Duodenal mucosa (tissue), 2 donors: ENCODE results near the gene BOD1.

Experiments used
- H3K27ac ChIP-seq: one replicate; pipeline ENCODE4 v1.7.0; 2013; ENCODE audit warnings: low read depth, low read length
- H3K27me3 ChIP-seq, 2 donors: one replicate each; pipeline ENCODE4 v1.7.0; 2013; ENCODE audit warnings: low read length in 2 of 2, control low read depth in 1 of 2; ENCODE audit not compliant: insufficient read depth in 2 of 2, control insufficient read depth in 1 of 2
- H3K36me3 ChIP-seq, 2 donors: one replicate each; pipeline ENCODE4 v1.7.0; 2013; ENCODE audit warnings: low read length in 2 of 2, control low read depth in 1 of 2; ENCODE audit not compliant: insufficient read depth in 2 of 2, control insufficient read depth in 1 of 2
- H3K4me1 ChIP-seq, 2 donors: one replicate each; pipeline ENCODE4 v1.7.0; 2013; ENCODE audit warnings: low read length in 2 of 2, control low read depth in 1 of 2; ENCODE audit not compliant: insufficient read depth in 2 of 2, control insufficient read depth in 1 of 2
- H3K4me3 ChIP-seq, 2 donors: one replicate each; pipeline ENCODE4 v1.7.0; 2013; ENCODE audit warnings: low read length in 2 of 2, low read depth in 1 of 2
- H3K9ac ChIP-seq, 2 donors: one replicate each; pipeline ENCODE4 v1.7.0; 2013; ENCODE audit warnings: low read length in 2 of 2, low read depth in 1 of 2
- H3K9me3 ChIP-seq, 2 donors: one replicate each; pipeline ENCODE4 v1.7.0; 2013; ENCODE audit warnings: low read length in 2 of 2, control low read depth in 1 of 2; ENCODE audit not compliant: control insufficient read depth in 1 of 2

The BOD1 gene

DNA sequence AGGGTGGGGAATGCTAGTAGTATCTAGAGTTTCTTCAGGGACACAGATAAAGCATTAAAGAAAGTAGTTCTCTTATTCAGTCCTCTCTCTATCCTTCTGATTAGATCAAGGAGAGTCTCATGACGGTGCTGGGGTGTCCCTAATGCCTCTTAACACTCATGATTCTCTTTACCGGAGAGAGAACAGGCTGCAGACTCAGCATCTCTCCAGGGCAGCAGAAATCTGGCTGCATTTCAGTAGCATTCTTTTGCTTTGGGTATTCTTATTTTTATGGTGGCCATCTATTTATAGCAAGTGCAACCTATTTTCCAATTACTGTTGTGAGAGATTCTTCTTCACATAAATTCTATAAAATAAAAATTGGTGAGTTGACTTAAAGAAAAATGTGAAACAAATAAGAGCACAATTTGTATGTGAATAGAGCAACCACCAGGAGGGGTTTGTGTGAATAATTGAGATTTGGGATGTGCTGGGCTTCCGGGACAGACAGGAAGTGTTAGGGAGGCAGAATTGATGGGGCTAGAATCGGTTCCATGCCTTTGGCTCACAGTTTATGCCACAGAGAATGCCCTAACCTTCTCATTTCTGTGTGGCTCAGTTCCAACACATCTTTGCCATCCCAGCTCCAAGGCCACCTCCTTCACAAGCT is 23.8 kb upstream of the BOD1 start:
- H3K27ac ChIP-seq, result no peak overlapping the region
- H3K4me3 ChIP-seq, result no peak overlapping the region
- no peaks in the 10 kb centered on the region for H3K4me1 ChIP-seq
- no peaks in the 10 kb centered on the region for H3K9me3 ChIP-seq
- H3K36me3 ChIP-seq, result no peaks in the 10 kb centered on the region
- no peak overlapping the region for H3K9ac ChIP-seq
- H3K27me3 ChIP-seq, result no peaks in the 10 kb centered on the region

DNA sequence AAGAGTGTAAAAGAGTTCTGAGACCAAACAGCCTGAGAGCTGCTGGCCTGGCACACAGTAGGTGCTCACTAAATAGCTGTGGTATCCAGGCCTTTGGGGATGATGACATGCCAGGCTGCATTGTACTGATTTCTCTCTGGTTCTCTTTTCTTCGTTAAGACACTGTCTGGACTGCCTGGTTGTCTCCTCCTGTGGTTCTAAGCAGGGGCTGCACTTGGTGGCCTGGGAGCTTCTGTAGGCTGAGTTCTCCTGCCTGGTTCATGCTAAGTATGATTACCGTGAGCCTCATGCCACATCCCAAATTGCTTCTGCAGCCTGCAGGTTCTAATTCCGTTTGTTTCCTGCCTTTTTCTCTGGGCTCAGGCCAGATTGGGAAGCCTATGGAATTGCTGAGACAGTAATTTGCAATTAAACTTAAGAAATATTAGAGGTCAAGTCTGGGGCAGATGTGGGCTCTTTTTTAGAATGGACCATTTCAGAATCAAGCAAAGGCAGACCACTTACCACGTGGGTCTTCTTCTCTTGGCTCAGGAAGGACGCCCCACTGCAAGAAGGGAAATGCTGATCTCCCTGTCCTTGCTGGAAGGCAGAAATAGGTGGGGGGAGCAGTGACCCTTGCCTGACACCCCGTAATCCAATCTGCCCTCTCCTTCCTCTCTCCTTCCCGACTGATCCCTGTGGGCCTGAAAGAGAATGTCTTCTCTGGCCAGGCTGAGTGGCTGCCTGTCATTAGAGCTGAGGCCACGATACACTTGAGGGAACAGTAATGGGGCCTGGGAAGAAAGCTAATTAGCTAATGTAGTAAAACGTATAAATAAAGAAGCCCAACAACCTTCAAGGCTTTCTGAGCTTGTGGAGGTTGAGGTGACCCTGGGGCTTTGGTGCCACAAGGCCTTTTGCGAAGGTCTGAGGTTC is 21.9 kb upstream of the BOD1 start:
- no peak overlapping the region for H3K4me3 ChIP-seq
- no peaks in the 10 kb centered on the region for H3K27me3 ChIP-seq
- H3K9ac ChIP-seq, result no peak overlapping the region
- no peak overlapping the region for H3K27ac ChIP-seq
- no peaks in the 10 kb centered on the region for H3K4me1 ChIP-seq
- no peaks in the 10 kb centered on the region for H3K9me3 ChIP-seq
- H3K36me3 ChIP-seq, result no peaks in the 10 kb centered on the region

DNA sequence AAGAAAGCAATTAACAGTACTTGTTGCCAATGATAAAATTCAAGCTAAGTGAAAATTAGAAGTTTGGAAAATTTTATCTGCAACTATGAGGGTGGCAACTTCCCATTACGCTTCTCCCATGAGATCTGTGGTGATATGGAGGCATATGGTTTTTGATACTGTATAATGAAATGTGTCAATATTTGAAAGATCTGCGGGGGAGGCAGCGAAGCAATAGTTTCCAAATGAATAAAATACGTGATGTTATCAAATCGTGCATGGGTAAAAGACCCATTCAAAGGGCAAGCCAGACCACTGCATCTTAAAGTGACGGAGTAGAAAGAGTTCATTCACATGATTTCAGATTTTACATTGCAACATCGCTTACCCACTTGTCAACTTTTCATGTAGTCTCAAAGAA is 20.9 kb upstream of the BOD1 start:
- H3K4me1 ChIP-seq, result no peaks in the 10 kb centered on the region
- H3K9me3 ChIP-seq, result no peaks in the 10 kb centered on the region
- no peaks in the 10 kb centered on the region for H3K27me3 ChIP-seq
- no peak overlapping the region for H3K27ac ChIP-seq
- H3K36me3 ChIP-seq, result no peaks in the 10 kb centered on the region
- no peak overlapping the region for H3K9ac ChIP-seq
- no peak overlapping the region for H3K4me3 ChIP-seq

DNA sequence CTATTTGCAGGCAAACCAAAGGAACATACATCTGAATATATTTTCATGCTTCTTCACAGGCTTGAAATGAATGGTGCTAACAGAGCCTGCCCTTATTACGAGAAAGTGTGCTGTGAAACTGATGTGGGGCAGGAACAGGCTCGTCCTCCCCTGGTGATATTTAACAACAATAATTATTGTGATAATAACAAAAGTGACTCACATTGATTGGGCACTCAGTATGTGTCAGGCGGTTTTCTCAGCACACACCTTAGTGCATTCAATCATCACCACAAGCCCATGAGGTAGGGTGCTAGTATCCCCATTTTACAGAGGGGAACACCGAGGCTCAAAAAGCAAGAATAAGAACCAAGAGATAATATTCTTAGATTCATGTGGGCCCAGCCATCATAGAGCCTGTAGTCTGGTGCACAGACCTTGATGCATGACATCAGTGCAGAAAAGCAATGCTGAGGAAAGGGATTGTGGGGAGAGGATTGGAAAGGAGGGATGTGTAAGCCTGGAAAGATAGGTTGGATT is 18.1 kb upstream of the BOD1 start:
- no peak overlapping the region for H3K27ac ChIP-seq
- H3K36me3 ChIP-seq, result no peaks in the 10 kb centered on the region
- H3K9me3 ChIP-seq, result no peaks in the 10 kb centered on the region
- H3K4me3 ChIP-seq, result no peak overlapping the region
- no peaks in the 10 kb centered on the region for H3K4me1 ChIP-seq
- H3K9ac ChIP-seq, result no peak overlapping the region
- peaks cover 0 to 6% of the 10 kb centered on the region in 2 donors for H3K27me3 ChIP-seq

DNA sequence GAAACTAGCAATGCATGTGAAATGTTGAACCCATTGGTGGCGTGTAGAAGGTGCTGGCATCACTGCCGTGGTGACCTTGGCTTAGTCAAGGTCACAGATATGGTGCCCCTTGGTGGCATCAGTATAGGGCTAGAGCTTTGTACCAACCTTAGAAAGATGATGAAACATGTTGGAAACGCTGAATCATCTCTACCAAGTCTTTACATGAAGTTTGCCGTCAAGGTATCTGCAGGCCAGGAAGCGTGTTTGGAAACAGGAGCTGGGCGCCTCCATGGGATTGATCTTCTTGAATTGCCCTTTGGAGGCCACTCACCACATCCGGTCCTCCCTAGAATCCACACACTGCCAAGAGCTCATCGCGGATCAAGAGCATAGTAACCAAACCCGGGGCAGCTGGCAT is 16.9 kb upstream of the BOD1 start:
- Histone ChIP-seq H3K4me1 (no peaks in the 10 kb centered on the region), H3K27me3 (peaks cover 0 to 6% of the 10 kb centered on the region in 2 donors), H3K36me3 (no peaks in the 10 kb centered on the region), H3K9ac (no peak overlapping the region), H3K4me3 (no peak overlapping the region), H3K9me3 (no peaks in the 10 kb centered on the region), H3K27ac (no peak overlapping the region)

DNA sequence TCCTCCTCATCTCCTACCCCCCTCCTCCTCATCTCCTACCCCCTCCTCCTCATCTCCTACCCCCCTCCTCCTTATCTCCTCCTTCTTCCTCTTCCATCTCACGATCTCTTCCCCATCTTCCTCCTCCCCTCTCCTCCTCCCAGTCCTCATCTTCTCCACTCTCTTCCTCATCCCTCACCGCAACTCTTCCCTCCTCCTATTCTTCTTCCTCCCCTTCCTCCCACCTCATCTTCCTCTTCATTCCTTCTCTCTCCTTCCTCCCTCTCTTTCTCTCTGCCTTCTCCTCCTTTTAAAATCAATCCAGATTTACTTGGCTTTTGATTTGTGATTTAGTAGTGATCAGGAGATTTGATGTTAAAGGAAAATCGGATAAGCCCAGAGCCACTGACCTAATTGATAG is 15.0 kb upstream of the BOD1 start:
- Histone ChIP-seq H3K4me3 (no peak overlapping the region), H3K36me3 (no peaks in the 10 kb centered on the region), H3K9me3 (no peaks in the 10 kb centered on the region), H3K9ac (no peak overlapping the region), H3K27me3 (peaks cover 0 to 6% of the 10 kb centered on the region in 2 donors), H3K4me1 (no peaks in the 10 kb centered on the region), H3K27ac (no peak overlapping the region)

DNA sequence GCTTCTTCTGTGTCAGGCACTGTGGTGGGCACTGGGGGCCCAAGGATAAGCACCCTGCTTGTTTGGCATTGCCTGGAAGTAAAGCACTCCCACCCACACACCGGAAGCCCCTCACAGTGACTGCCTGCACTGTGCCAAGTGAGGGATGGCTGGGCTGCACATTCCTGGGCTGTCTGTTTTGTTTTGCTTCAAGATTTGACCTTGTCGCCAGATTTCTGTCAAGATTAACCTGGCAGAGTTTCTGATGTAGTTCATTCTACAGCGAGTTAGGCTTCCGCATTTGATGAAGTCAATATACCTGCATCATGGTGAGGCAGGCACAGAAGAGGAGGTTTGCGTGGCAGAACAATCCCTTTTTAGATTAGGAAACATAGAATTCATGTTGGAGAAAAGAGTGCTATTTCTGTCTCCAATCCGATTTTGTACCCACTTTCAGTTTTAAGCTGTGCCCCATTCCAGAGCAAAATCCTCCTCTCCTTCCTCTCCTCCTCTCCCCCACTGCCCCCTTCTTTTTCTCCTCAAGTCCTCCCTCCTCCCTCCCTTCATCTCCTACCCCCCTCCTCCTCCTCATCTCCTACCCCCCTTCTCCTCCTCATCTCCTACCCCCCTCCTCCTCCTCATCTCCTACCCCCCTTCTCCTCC is 14.4 kb upstream of the BOD1 start:
- H3K36me3 ChIP-seq, result no peaks in the 10 kb centered on the region
- H3K9ac ChIP-seq, result no peak overlapping the region
- no peak overlapping the region for H3K4me3 ChIP-seq
- no peaks in the 10 kb centered on the region for H3K9me3 ChIP-seq
- no peak overlapping the region for H3K27ac ChIP-seq
- H3K27me3 ChIP-seq, result peaks cover 0 to 6% of the 10 kb centered on the region in 2 donors
- no peaks in the 10 kb centered on the region for H3K4me1 ChIP-seq

DNA sequence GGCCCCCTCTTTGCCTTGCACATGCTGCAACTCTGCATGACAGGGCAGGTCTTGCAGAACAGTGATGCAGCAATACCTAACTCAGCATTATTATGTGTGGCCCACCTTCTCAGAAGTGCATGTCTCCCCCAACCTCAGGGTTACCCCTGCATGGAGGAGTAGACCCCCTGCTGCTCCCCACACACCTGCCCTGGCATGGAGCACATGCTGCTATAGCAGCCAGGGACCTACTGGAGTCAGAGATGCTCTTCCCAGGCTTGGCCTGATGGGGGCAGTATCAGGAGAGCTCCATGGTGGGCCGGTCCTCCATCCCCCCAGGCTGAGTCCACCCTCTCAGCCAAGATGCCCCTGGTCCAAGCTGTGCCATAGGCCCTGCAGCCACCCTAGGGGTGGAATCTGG is 13.2 kb upstream of the BOD1 start:
- Histone ChIP-seq H3K4me1 (peaks cover 0 to 3% of the 10 kb centered on the region in 2 donors), H3K9me3 (no peaks in the 10 kb centered on the region), H3K4me3 (no peak overlapping the region), H3K27ac (no peak overlapping the region), H3K9ac (no peak overlapping the region), H3K27me3 (peaks cover 0 to 6% of the 10 kb centered on the region in 2 donors), H3K36me3 (no peaks in the 10 kb centered on the region)

DNA sequence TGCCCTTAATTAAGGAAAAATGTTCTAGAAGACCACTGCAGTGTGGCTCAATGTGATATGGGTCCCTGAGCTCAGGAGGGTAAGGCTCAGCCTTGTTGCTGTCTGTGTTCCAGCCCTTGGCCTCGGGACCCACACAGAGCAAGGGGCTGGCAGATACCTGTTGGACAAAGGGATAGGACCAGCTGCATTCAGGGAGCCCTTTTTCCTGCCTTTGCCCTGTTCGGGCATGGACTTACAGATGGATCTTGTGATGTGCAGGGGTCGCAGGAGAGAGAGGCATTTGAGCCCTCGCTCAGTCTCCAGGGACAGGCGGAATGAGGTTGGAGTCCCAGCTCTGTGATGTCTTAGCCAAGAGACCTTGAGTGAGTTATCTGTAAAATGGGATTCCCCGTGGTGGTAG is 12.1 kb upstream of the BOD1 start:
- Histone ChIP-seq H3K4me3 (no peak overlapping the region), H3K36me3 (no peaks in the 10 kb centered on the region), H3K27me3 (peaks cover 0 to 6% of the 10 kb centered on the region in 2 donors), H3K4me1 (peaks cover 7 to 12% of the 10 kb centered on the region in 2 donors), H3K9ac (no peak overlapping the region), H3K27ac (no peak overlapping the region), H3K9me3 (no peaks in the 10 kb centered on the region)

DNA sequence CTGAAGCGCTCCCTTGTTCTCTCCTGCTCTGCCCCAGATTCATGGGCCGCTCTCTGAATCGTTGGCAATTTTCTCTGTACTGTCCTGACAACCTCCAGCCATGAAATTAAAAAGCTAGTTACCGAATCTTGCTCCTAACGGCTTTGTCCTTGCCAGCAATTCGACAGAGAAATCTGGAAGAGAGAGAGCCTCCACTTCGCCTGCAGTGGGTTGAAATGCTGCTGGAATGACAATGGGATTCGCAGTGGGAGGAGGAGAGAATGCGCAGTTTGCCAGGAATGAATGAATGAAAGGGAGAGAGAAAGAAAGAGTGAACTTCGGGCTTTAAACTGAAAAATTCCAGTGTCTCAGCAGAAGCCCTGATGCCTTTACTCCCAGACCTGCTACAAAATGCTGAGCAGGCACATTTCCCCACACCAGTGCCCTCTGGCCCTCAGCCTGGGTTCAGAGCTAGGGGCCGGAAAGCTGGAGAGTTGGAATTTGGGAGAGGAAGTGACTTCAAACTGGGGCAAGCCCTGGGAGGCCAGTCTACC is 11.5 kb upstream of the BOD1 start:
- Histone ChIP-seq H3K27ac (no peak overlapping the region), H3K9ac (no peak overlapping the region), H3K36me3 (no peaks in the 10 kb centered on the region), H3K9me3 (no peaks in the 10 kb centered on the region), H3K4me1 (peaks cover 8 to 16% of the 10 kb centered on the region in 2 donors), H3K4me3 (no peak overlapping the region), H3K27me3 (peaks cover 0 to 6% of the 10 kb centered on the region in 2 donors)
